Neural progenitor cell (in vitro differentiated cells): ENCODE results near the gene SHISA5. TPM values are rescaled to one million over a fixed set of nuclear protein-coding genes. Genes with fewer than 3 reads are reported as not detected.

Experiments
- DNase-seq: peaks from one replicate; pipeline ENCODE4 v3.0.0-alpha.2; 2016; ENCODE audit warnings: low spot score
- H2AFZ ChIP-seq: fragments of 200-600 bp; sonication (generic); replicated peaks from 2 replicates; pipeline ENCODE4 v1.6.1; 2016; ENCODE audit warnings: antibody characterized with exemption
- H3F3A ChIP-seq: fragments of 200-600 bp; sonication (generic); 2 replicates; pipeline ENCODE4 v1.6.1; 2016; ENCODE audit warnings: antibody characterized with exemption, low read depth
- H3K27ac ChIP-seq: fragments of 200-600 bp; sonication (generic); 2 replicates; pipeline ENCODE4 v1.5.1; 2016; ENCODE audit warnings: mild to moderate bottlenecking
- H3K27me3 ChIP-seq: fragments of 200-600 bp; sonication (generic); 2 replicates; pipeline ENCODE4 v1.6.1; 2016; ENCODE audit warnings: mild to moderate bottlenecking, moderate library complexity
- H3K36me3 ChIP-seq: fragments of 200-600 bp; sonication (generic); 2 replicates; pipeline ENCODE4 v1.5.1; 2016
- H3K4me1 ChIP-seq: fragments of 200-600 bp; sonication (generic); 2 replicates; pipeline ENCODE4 v1.6.1; 2016; ENCODE audit warnings: mixed run types
- H3K4me2 ChIP-seq: fragments of 200-600 bp; sonication (generic); 2 replicates; pipeline ENCODE4 v1.6.1; 2016
- H3K4me3 ChIP-seq: fragments of 200-600 bp; sonication (generic); 2 replicates; pipeline ENCODE4 v1.5.1; 2016
- H3K79me2 ChIP-seq: fragments of 200-600 bp; sonication (generic); 2 replicates; pipeline ENCODE4 v1.6.1; 2016; ENCODE audit warnings: low read depth
- H3K9ac ChIP-seq: fragments of 200-600 bp; sonication (generic); 2 replicates; pipeline ENCODE4 v1.6.1; 2016
- H3K9me3 ChIP-seq: fragments of 200-600 bp; sonication (generic); 2 replicates; pipeline ENCODE4 v1.5.1; 2016; ENCODE audit warnings: low read depth
- H4K20me1 ChIP-seq: fragments of 200-600 bp; sonication (generic); 2 replicates; pipeline ENCODE4 v1.6.1; 2016; ENCODE audit warnings: low read depth
- H3K27ac Mint-ChIP-seq: 3 replicates; pipeline ENCODE4 v1.8.0; 2021; ENCODE audit warnings: mixed read lengths
- H3K27me3 Mint-ChIP-seq: 2 replicates; pipeline ENCODE4 v1.8.0; 2022; ENCODE audit warnings: low read depth, mild to moderate bottlenecking, inconsistent platforms, moderate library complexity, mixed read lengths; ENCODE audit not compliant: insufficient read depth
- H3K36me3 Mint-ChIP-seq: 3 replicates; pipeline ENCODE4 v1.8.0; 2021; ENCODE audit warnings: mixed read lengths
- H3K4me1 Mint-ChIP-seq: 3 replicates; pipeline ENCODE4 v1.8.0; 2021; ENCODE audit warnings: mixed read lengths
- H3K4me3 Mint-ChIP-seq: 3 replicates; pipeline ENCODE4 v1.8.0; 2021; ENCODE audit warnings: mild to moderate bottlenecking, moderate library complexity, mixed read lengths
- H3K9me3 Mint-ChIP-seq: 3 replicates; pipeline ENCODE4 v1.8.0; 2020; ENCODE audit warnings: mixed read lengths
- EZH2 ChIP-seq: fragments of 200-600 bp; sonication (generic); IDR thresholded peaks from 2 replicates; pipeline ENCODE4 v1.6.1; 2017; ENCODE audit warnings: antibody characterized with exemption, mild to moderate bottlenecking, moderate library complexity
- EZH2phosphoT487 ChIP-seq: fragments of 200-600 bp; sonication (generic); IDR thresholded peaks from 2 replicates; pipeline ENCODE4 v1.6.1; 2017; ENCODE audit warnings: antibody characterized with exemption
- total RNA-seq: library from RNA; depleted of rRNA; stranded (reverse); fragments of >200 nt; gene quantifications from 2 replicates; pipeline ENCODE4 v1.2.3, GENCODE V29; 2015; ENCODE audit warnings: low replicate concordance
- TF ChIP-seq, protein P1 (sequence below): fragments of 200-600 bp; sonication (generic); IDR thresholded peaks from 2 replicates; pipeline ENCODE4 v1.5.1; 2017; ENCODE audit warnings: antibody characterized with exemption, mild to moderate bottlenecking

The SHISA5 gene
- total RNA-seq, 1 donor from 2014 or later: 54.8 TPM

- Histone ChIP-seq H3K79me2 (peaks cover 56% of the 10 kb centered on the region), H3K9ac (no peak overlapping the region), H3K27me3 (no peaks in the 10 kb centered on the region), H3K4me1 (peaks cover 36% of the 10 kb centered on the region), H3K9me3 (no peaks in the 10 kb centered on the region), H3K4me3 (no peak overlapping the region), H3F3A (peaks cover 49% of the 10 kb centered on the region), H2AFZ (no peak overlapping the region), H4K20me1 (peaks cover 22% of the 10 kb centered on the region), H3K36me3 (no peaks in the 10 kb centered on the region), H3K27ac (no peak overlapping the region), H3K4me2 (no peak overlapping the region)
- Mint-ChIP-seq H3K4me3 (peak overlapping the region; percentile 91), H3K9me3 (no peaks in the 10 kb centered on the region), H3K4me1 (peaks cover 41% of the 10 kb centered on the region), H3K36me3 (peaks cover 6% of the 10 kb centered on the region), H3K27me3 (no peaks in the 10 kb centered on the region), H3K27ac (peak overlapping the region; percentile 52)
- no peak for DNase-seq
- TF ChIP-seq EZH2phosphoT487: no peak
- TF ChIP-seq, protein P1, sequence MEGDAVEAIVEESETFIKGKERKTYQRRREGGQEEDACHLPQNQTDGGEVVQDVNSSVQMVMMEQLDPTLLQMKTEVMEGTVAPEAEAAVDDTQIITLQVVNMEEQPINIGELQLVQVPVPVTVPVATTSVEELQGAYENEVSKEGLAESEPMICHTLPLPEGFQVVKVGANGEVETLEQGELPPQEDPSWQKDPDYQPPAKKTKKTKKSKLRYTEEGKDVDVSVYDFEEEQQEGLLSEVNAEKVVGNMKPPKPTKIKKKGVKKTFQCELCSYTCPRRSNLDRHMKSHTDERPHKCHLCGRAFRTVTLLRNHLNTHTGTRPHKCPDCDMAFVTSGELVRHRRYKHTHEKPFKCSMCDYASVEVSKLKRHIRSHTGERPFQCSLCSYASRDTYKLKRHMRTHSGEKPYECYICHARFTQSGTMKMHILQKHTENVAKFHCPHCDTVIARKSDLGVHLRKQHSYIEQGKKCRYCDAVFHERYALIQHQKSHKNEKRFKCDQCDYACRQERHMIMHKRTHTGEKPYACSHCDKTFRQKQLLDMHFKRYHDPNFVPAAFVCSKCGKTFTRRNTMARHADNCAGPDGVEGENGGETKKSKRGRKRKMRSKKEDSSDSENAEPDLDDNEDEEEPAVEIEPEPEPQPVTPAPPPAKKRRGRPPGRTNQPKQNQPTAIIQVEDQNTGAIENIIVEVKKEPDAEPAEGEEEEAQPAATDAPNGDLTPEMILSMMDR: no peak
- no peak for TF ChIP-seq EZH2
These were observed 72.5 kb downstream of the SHISA5 start for GRCh38 chr3:48431224-48432029.

GRCh38 chr3:48430708-48431101 lies 73.3 kb downstream of the SHISA5 start:
- H4K20me1 ChIP-seq: peaks cover 29% of the 10 kb centered on the region
- no peak for DNase-seq
- H3K36me3 Mint-ChIP-seq: peaks cover 6% of the 10 kb centered on the region
- H2AFZ ChIP-seq: no peak overlapping the region
- H3K79me2 ChIP-seq: peaks cover 62% of the 10 kb centered on the region
- H3K4me3 Mint-ChIP-seq: peak overlapping the region; percentile 91
- H3K4me3 ChIP-seq: no peak overlapping the region
- H3K4me1 Mint-ChIP-seq: peaks cover 44% of the 10 kb centered on the region
- H3K4me1 ChIP-seq: peaks cover 36% of the 10 kb centered on the region
- peak overlapping the region; percentile 52 for H3K27ac Mint-ChIP-seq
- H3K27me3 ChIP-seq: no peaks in the 10 kb centered on the region
- TF ChIP-seq EZH2phosphoT487: no peak
- no peak for TF ChIP-seq EZH2
- TF ChIP-seq, protein P1: no peak
- no peaks in the 10 kb centered on the region for H3K9me3 ChIP-seq
- no peaks in the 10 kb centered on the region for H3K9me3 Mint-ChIP-seq
- H3K4me2 ChIP-seq: peak overlapping the region; percentile 97
- H3K27ac ChIP-seq: no peak overlapping the region
- peaks cover 45% of the 10 kb centered on the region for H3F3A ChIP-seq
- H3K27me3 Mint-ChIP-seq: no peaks in the 10 kb centered on the region
- H3K9ac ChIP-seq: no peak overlapping the region
- H3K36me3 ChIP-seq: no peaks in the 10 kb centered on the region

DNA sequence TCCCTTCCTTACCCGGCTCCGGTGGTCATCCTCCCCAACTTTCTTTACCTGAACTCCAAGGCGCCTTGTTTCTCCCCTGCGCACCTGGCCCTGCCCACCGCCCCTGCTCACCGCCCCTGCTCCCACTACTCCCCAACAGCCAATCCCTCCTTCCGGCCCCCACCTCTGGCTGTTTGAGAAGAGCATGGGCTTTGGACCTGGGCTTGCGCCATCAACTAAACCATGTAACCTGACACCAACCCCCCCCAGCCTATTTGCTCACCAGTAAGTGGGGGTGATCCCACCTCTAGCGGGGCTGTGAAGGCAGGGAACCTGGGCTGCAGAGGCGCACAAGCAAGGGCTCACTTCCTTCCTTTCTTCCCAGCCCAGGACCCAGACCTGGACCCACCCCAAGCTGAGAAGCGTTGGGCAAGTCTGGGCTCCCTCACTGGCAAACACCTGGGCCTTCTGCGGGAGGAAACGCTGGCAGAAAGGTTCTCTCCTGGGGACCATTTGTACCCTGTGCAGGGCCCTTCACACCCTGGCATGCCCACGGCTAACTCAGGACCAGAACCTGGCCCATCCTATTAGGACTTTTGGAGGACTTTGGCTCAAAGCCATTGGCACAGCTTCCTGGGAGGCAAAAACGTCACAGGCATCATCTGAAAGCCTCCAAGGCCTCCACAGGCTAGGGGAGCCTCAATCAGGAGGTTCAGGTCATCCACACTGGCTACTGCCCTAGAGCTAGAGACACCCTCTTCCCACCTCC lies 73.8 kb downstream of the SHISA5 start, which contains the start of gene PLXNB1:
Gene PLXNB1, minus strand, starts transcription at position 127 of the 748 bp plus-strand sequence. CDS start 5,475 bp downstream, outside the sequence.
- H3K79me2 ChIP-seq: peaks cover 62% of the 10 kb centered on the region
- peak within 1 kb of the TSS; percentile 97 for H3K4me2 ChIP-seq
- H3K36me3 Mint-ChIP-seq: peaks cover 6% of the 10 kb centered on the region
- peak within 1 kb of the TSS; percentile 93 for H3K27ac ChIP-seq
- peaks cover 36% of the 10 kb centered on the region for H3K4me1 ChIP-seq
- H3K27me3 Mint-ChIP-seq: no peaks in the 10 kb centered on the region
- H3F3A ChIP-seq: peaks cover 45% of the 10 kb centered on the region
- H3K9ac ChIP-seq: peak within 1 kb of the TSS; percentile 91
- no peak for TF ChIP-seq EZH2phosphoT487
- TF ChIP-seq, protein P1: no peak
- TF ChIP-seq EZH2: no peak
- H3K27ac Mint-ChIP-seq: peak within 1 kb of the TSS; percentile 87
- peak; percentile 88 for DNase-seq
- peak within 1 kb of the TSS; percentile 97 for H3K4me3 ChIP-seq
- H3K9me3 ChIP-seq: no peaks in the 10 kb centered on the region
- H3K9me3 Mint-ChIP-seq: no peaks in the 10 kb centered on the region
- H2AFZ ChIP-seq: peak within 1 kb of the TSS; percentile 76
- peak within 1 kb of the TSS; percentile 91 for H3K4me3 Mint-ChIP-seq
- H4K20me1 ChIP-seq: peaks cover 35% of the 10 kb centered on the region
- no peaks in the 10 kb centered on the region for H3K36me3 ChIP-seq
- no peaks in the 10 kb centered on the region for H3K27me3 ChIP-seq
- peaks cover 47% of the 10 kb centered on the region for H3K4me1 Mint-ChIP-seq
